Mesenchymal stem cell (in vitro differentiated cells and primary cell): ENCODE results near the gene EIF1B.
"Not testable (repeated sequence)": the region's sequence is repeated elsewhere in the genome, so short reads cannot be mapped to it uniquely, and the experiment has no call there.

Source experiments
- DNase-seq: peaks from one replicate; pipeline ENCODE4 v3.0.0-alpha.2; 2013
- H2AFZ ChIP-seq: one replicate; pipeline ENCODE4 v1.6.1; 2013; ENCODE audit warnings: low read depth, mild to moderate bottlenecking, control low read depth, inconsistent platforms, low read length, moderate library complexity
- H2AK5ac ChIP-seq: 2 replicates; pipeline ENCODE4 v1.6.1; 2013; ENCODE audit warnings: low read length, moderate library complexity, mild to moderate bottlenecking, inconsistent platforms; ENCODE audit not compliant: severe bottlenecking
- H2BK120ac ChIP-seq: one replicate; pipeline ENCODE4 v1.6.1; 2013; ENCODE audit warnings: low read depth, mild to moderate bottlenecking, inconsistent platforms, low read length, moderate library complexity
- H2BK12ac ChIP-seq, 2 experiments: one replicate each; pipeline ENCODE4 v1.6.1; 2013; ENCODE audit warnings: inconsistent platforms in 2 of 2, low read length in 2 of 2, mild to moderate bottlenecking in 2 of 2, moderate library complexity in 2 of 2, control low read depth in 1 of 2
- H2BK15ac ChIP-seq: one replicate; pipeline ENCODE4 v1.6.1; 2013; ENCODE audit warnings: mild to moderate bottlenecking, low read depth, inconsistent platforms; ENCODE audit not compliant: poor library complexity, severe bottlenecking
- H2BK5ac ChIP-seq: 2 replicates; pipeline ENCODE4 v1.6.1; 2013; ENCODE audit warnings: low read depth, mild to moderate bottlenecking, low read length, control low read depth, inconsistent platforms; ENCODE audit not compliant: poor library complexity, severe bottlenecking
- H3K14ac ChIP-seq, 2 experiments: one replicate each; pipeline ENCODE4 v1.6.1; 2013; ENCODE audit warnings: inconsistent platforms in 2 of 2, low read length in 2 of 2, control low read depth in 1 of 2, mild to moderate bottlenecking in 1 of 2, moderate library complexity in 1 of 2
- H3K18ac ChIP-seq, 2 experiments: one replicate each; pipeline ENCODE4 v1.6.1; 2013; ENCODE audit warnings: inconsistent platforms in 2 of 2, low read length in 2 of 2, control low read depth in 1 of 2, low read depth in 1 of 2, mild to moderate bottlenecking in 1 of 2
- H3K23ac ChIP-seq, 2 experiments: one replicate each; pipeline ENCODE4 v1.6.1; 2013; ENCODE audit warnings: inconsistent platforms in 2 of 2, low read length in 2 of 2, mild to moderate bottlenecking in 2 of 2, moderate library complexity in 2 of 2, control low read depth in 1 of 2
- H3K27ac ChIP-seq: 2 replicates; pipeline ENCODE4 v1.5.1; 2013; ENCODE audit warnings: mild to moderate bottlenecking, moderate library complexity, low read length, control low read depth, inconsistent platforms; ENCODE audit not compliant: poor library complexity, severe bottlenecking
- H3K27me3 ChIP-seq, 2 experiments: 2 replicates each; pipeline versions ENCODE4 v1.6.1 to v1.7.0; 2013; ENCODE audit warnings: low read length in 2 of 2, mild to moderate bottlenecking in 2 of 2, moderate library complexity in 2 of 2, control low read depth in 1 of 2, inconsistent platforms in 1 of 2; ENCODE audit not compliant: control insufficient read depth in 1 of 2, insufficient read depth in 1 of 2
- H3K36me3 ChIP-seq, 2 experiments: 2 replicates each; pipeline versions ENCODE4 v1.6.1 to v1.7.0; 2013; ENCODE audit warnings: low read length in 2 of 2, control low read depth in 1 of 2, inconsistent platforms in 1 of 2, low read depth in 1 of 2, mild to moderate bottlenecking in 1 of 2; ENCODE audit not compliant: insufficient read depth in 2 of 2, control insufficient read depth in 1 of 2
- H3K4ac ChIP-seq, 2 experiments: one replicate each; pipeline ENCODE4 v1.6.1; 2013; ENCODE audit warnings: inconsistent platforms in 2 of 2, low read length in 2 of 2, mild to moderate bottlenecking in 2 of 2, moderate library complexity in 2 of 2, control low read depth in 1 of 2, low read depth in 1 of 2
- H3K4me1 ChIP-seq: 2 replicates; pipeline ENCODE4 v1.6.1; 2013; ENCODE audit warnings: low read depth, low read length, control low read depth; ENCODE audit not compliant: control insufficient read depth, insufficient read depth
- H3K4me2 ChIP-seq: 2 replicates; pipeline ENCODE4 v1.6.1; 2013; ENCODE audit warnings: low read length, mild to moderate bottlenecking, inconsistent platforms; ENCODE audit not compliant: poor library complexity, severe bottlenecking
- H3K4me3 ChIP-seq, 2 experiments: 2 replicates each; pipeline versions ENCODE4 v1.5.1 to v1.7.0; 2013; ENCODE audit warnings: low read length in 2 of 2, mild to moderate bottlenecking in 2 of 2, control low read depth in 1 of 2, low read depth in 1 of 2; ENCODE audit not compliant: insufficient read depth in 1 of 2
- H3K79me1 ChIP-seq: replicated peaks from 2 replicates; pipeline ENCODE4 v1.6.1; 2013; ENCODE audit warnings: mild to moderate bottlenecking, control low read depth, low read length, inconsistent platforms; ENCODE audit not compliant: poor library complexity, severe bottlenecking
- H3K9ac ChIP-seq: 2 replicates; pipeline ENCODE4 v1.7.0; 2013; ENCODE audit warnings: mild to moderate bottlenecking, low read length, moderate library complexity
- H3K9me3 ChIP-seq: 2 replicates; pipeline ENCODE4 v1.7.0; 2013; ENCODE audit warnings: mild to moderate bottlenecking, low read length; ENCODE audit not compliant: control insufficient read depth
- H4K8ac ChIP-seq: one replicate; pipeline ENCODE4 v1.6.1; 2013; ENCODE audit warnings: inconsistent platforms, mild to moderate bottlenecking, low read length, moderate library complexity
- H4K91ac ChIP-seq: one replicate; pipeline ENCODE4 v1.6.1; 2013; ENCODE audit warnings: mild to moderate bottlenecking, low read length, inconsistent platforms
- WGBS: methylation state at CpG from one replicate; pipeline ENCODE4 v1.1.7; 2013; ENCODE audit warnings: mixed read lengths; 5-methylcytosine and 5-hydroxymethylcytosine counted together

The EIF1B gene

GRCh38 chr3:40283057-40283456 lies 26.4 kb upstream of the EIF1B start:
- not testable (repeated sequence) for H2BK5ac ChIP-seq, DNase-seq, H2BK15ac ChIP-seq, H3K79me1 ChIP-seq, H3K14ac ChIP-seq, H3K4me3 ChIP-seq, H3K36me3 ChIP-seq, H3K4me2 ChIP-seq, H2AK5ac ChIP-seq, H4K8ac ChIP-seq, H3K27ac ChIP-seq, H2BK120ac ChIP-seq, H3K27me3 ChIP-seq, H3K18ac ChIP-seq, H3K9me3 ChIP-seq, H2BK12ac ChIP-seq, H3K4me1 ChIP-seq, H4K91ac ChIP-seq, H3K23ac ChIP-seq, H2AFZ ChIP-seq, H3K9ac ChIP-seq, H3K4ac ChIP-seq
- 93% methylated on average over 5 of the region's 5 CpGs for WGBS

GRCh38 chr3:40287248-40287647 lies 22.3 kb upstream of the EIF1B start:
- no peak overlapping the region for H3K4ac ChIP-seq
- peaks cover 0 to 4% of the 10 kb centered on the region in 2 experiments for H3K36me3 ChIP-seq
- H2BK5ac ChIP-seq = no peak overlapping the region
- no peaks in the 10 kb centered on the region for H3K4me1 ChIP-seq
- peaks cover 3% of the 10 kb centered on the region for H3K9me3 ChIP-seq
- no peak overlapping the region for H3K4me2 ChIP-seq
- no peak overlapping the region for H2AFZ ChIP-seq
- no peak overlapping the region for H2AK5ac ChIP-seq
- no peak overlapping the region for H3K9ac ChIP-seq
- DNase-seq = no peak
- 95% methylated on average over 2 of the region's 2 CpGs for WGBS
- H3K27ac ChIP-seq = no peak overlapping the region
- no peak overlapping the region for H2BK120ac ChIP-seq
- H2BK15ac ChIP-seq = no peak overlapping the region
- no peak overlapping the region for H4K8ac ChIP-seq
- H3K79me1 ChIP-seq = no peaks in the 10 kb centered on the region
- no peak overlapping the region for H3K18ac ChIP-seq
- H3K4me3 ChIP-seq = no peak overlapping the region
- H3K27me3 ChIP-seq = no peaks in the 10 kb centered on the region
- H2BK12ac ChIP-seq = no peak overlapping the region
- H3K14ac ChIP-seq = no peak overlapping the region
- no peak overlapping the region for H3K23ac ChIP-seq
- no peak overlapping the region for H4K91ac ChIP-seq

- Histone ChIP-seq H3K14ac (no peak overlapping the region), H2AK5ac (no peak overlapping the region), H2BK12ac (no peak overlapping the region), H3K4ac (no peak overlapping the region), H2BK5ac (no peak overlapping the region), H3K27ac (no peak overlapping the region), H4K8ac (peak overlapping the region; percentile 38), H2BK120ac (no peak overlapping the region), H3K23ac (no peak overlapping the region), H3K36me3 (peaks cover 4 to 5% of the 10 kb centered on the region in 2 experiments), H3K4me2 (no peak overlapping the region), H3K79me1 (no peaks in the 10 kb centered on the region), H3K9ac (no peak overlapping the region), H3K27me3 (no peaks in the 10 kb centered on the region), H3K9me3 (peaks cover 3% of the 10 kb centered on the region), H2AFZ (no peak overlapping the region), H2BK15ac (no peak overlapping the region), H3K4me3 (no peak overlapping the region), H3K4me1 (no peaks in the 10 kb centered on the region), H4K91ac (peak overlapping the region; percentile 16), H3K18ac (no peak overlapping the region)
- DNase-seq = no peak
- 82% methylated on average over 6 of the region's 6 CpGs for WGBS
Observed at GRCh38 chr3:40290396-40290795, 19.1 kb upstream of the EIF1B start.

GRCh38 chr3:40291471-40291870 lies 18.0 kb upstream of the EIF1B start:
- Histone ChIP-seq H3K36me3 (peaks cover 4 to 5% of the 10 kb centered on the region in 2 experiments), H3K79me1 (no peaks in the 10 kb centered on the region), H2AK5ac (no peak overlapping the region), H3K4me3 (no peak overlapping the region), H2AFZ (no peak overlapping the region), H2BK12ac (no peak overlapping the region), H3K23ac (no peak overlapping the region), H3K4ac (no peak overlapping the region), H2BK5ac (no peak overlapping the region), H3K14ac (no peak overlapping the region), H4K91ac (no peak overlapping the region), H3K9me3 (peaks cover 3% of the 10 kb centered on the region), H3K27me3 (no peaks in the 10 kb centered on the region), H3K4me2 (no peak overlapping the region), H3K18ac (no peak overlapping the region), H4K8ac (no peak overlapping the region), H2BK120ac (no peak overlapping the region), H3K27ac (no peak overlapping the region), H2BK15ac (no peak overlapping the region), H3K9ac (no peak overlapping the region), H3K4me1 (no peaks in the 10 kb centered on the region)
- 77% methylated on average over 4 of the region's 4 CpGs for WGBS
- no peak for DNase-seq
